ENCODE data around the gene MEGF11. TPM values are rescaled to one million over a fixed set of nuclear protein-coding genes. Genes with fewer than 3 reads are reported as not detected.

MEGF11 gene
- polyA plus RNA-seq, 1 of the 3 experiments (the other 2 are of a cell fraction): not detected

GRCh38 chr15:66053991-66054390 is 199.6 kb downstream of the MEGF11 start:
- Histone ChIP-seq H3K4me1 (ENCODE audit: control insufficient read depth in 1 of 2, insufficient read depth in 2 of 2, low read depth in 1 of 2, low read length in 1 of 2) (no peaks in the 10 kb centered on the region; a peak in 1 of 4 replicates), H3F3A (replicated peaks; ENCODE audit: insufficient read depth) (no peaks in the 10 kb centered on the region), H3K79me2 (ENCODE audit: insufficient read depth) (no peaks in the 10 kb centered on the region), H2AFZ (ENCODE audit: low read depth) (no peak overlapping the region), H3K9me3 (no peaks in the 10 kb centered on the region), H3K27me3 (ENCODE audit: insufficient read depth) (peaks cover 22% of the 10 kb centered on the region; the same call in 1 of the 2 replicates), H3K9me2 (no peaks in the 10 kb centered on the region), H4K20me1 (ENCODE audit: insufficient read depth) (no peaks in the 10 kb centered on the region), H3K4me3 (ENCODE audit: low read depth in 2 of 2, low read length in 1 of 2) (no peak overlapping the region), H3K36me3 (replicated peaks in 1 of 2; ENCODE audit: control insufficient read depth in 1 of 2, insufficient read depth in 2 of 2, low read length in 1 of 2) (no peaks in the 10 kb centered on the region), H3K4me2 (no peak overlapping the region), H3K27ac (ENCODE audit: low read depth in 2 of 2, low read length in 1 of 2) (no peak overlapping the region), H3K9ac (no peak overlapping the region)
- no peak for DNase-seq
- WGBS (ENCODE audit: low lambda C conversion rate): 33% methylated on average over 3 of the region's 3 CpGs
- ChIA-PET POLR2A (no interaction called here), CTCF (no interaction called here)
- no peak for TF ChIP-seq PBX3 (IDR thresholded peaks at IDR 0.05)
- TF ChIP-seq RCOR1 (IDR thresholded peaks at IDR 0.05; ENCODE audit: low read length): no peak
- no peak for TF ChIP-seq NRF1 (IDR thresholded peaks at IDR 0.05; ENCODE audit: low read depth, low read length)
- no peak for TF ChIP-seq TCF12 (IDR thresholded peaks at IDR 0.05)
- TF ChIP-seq MAX (IDR thresholded peaks at IDR 0.05; ENCODE audit: low read depth): no peak
- no peak for TF ChIP-seq RAD21 (IDR thresholded peaks at IDR 0.05; ENCODE audit: low read length)
- no peak for TF ChIP-seq JUND (IDR thresholded peaks at IDR 0.05)
- TF ChIP-seq SMC3 (IDR thresholded peaks at IDR 0.05; ENCODE audit: low read depth, low read length): no peak
- TF ChIP-seq FOXJ3 (CRISPR knock-in tag; IDR thresholded peaks at IDR 0.05): no peak
- TF ChIP-seq ZBTB33 (IDR thresholded peaks at IDR 0.05; ENCODE audit: borderline replicate concordance, low read depth): no peak
- no peak for TF ChIP-seq FOXM1 (IDR thresholded peaks at IDR 0.05; ENCODE audit: low read depth)
- TF ChIP-seq EZH2phosphoT487 (IDR thresholded peaks at IDR 0.05; ENCODE audit: borderline replicate concordance, low read depth): no peak
- no peak for TF ChIP-seq TAF1 (IDR thresholded peaks at IDR 0.05; ENCODE audit: borderline replicate concordance, low read depth, low read length)
- TF ChIP-seq ELF1 (IDR thresholded peaks at IDR 0.05): no peak
- no peak for TF ChIP-seq USF1 (IDR thresholded peaks at IDR 0.05; ENCODE audit: borderline replicate concordance, low read depth)
- TF ChIP-seq TEAD4 (IDR thresholded peaks at IDR 0.05; ENCODE audit: borderline replicate concordance, insufficient read depth): no peak

- Histone ChIP-seq H4K20me1 (ENCODE audit: insufficient read depth) (no peaks in the 10 kb centered on the region), H3K27ac (ENCODE audit: low read depth in 2 of 2, low read length in 1 of 2) (no peak overlapping the region), H3K9ac (no peak overlapping the region), H3F3A (replicated peaks; ENCODE audit: insufficient read depth) (no peaks in the 10 kb centered on the region), H3K27me3 (ENCODE audit: insufficient read depth) (peaks cover 7% of the 10 kb centered on the region; the same call in 1 of the 2 replicates), H3K9me3 (no peaks in the 10 kb centered on the region), H3K36me3 (replicated peaks in 1 of 2; ENCODE audit: control insufficient read depth in 1 of 2, insufficient read depth in 2 of 2, low read length in 1 of 2) (no peaks in the 10 kb centered on the region), H3K4me1 (ENCODE audit: control insufficient read depth in 1 of 2, insufficient read depth in 2 of 2, low read depth in 1 of 2, low read length in 1 of 2) (no peaks in the 10 kb centered on the region; a peak in 1 of 4 replicates), H2AFZ (ENCODE audit: low read depth) (no peak overlapping the region), H3K4me2 (no peak overlapping the region), H3K4me3 (ENCODE audit: low read depth in 2 of 2, low read length in 1 of 2) (no peak overlapping the region), H3K79me2 (ENCODE audit: insufficient read depth) (no peaks in the 10 kb centered on the region), H3K9me2 (no peaks in the 10 kb centered on the region)
- POLR2A ChIA-PET: no interaction called here
- WGBS (ENCODE audit: low lambda C conversion rate): 50% methylated on average over 7 of the region's 7 CpGs
- no peak for TF ChIP-seq MEF2A (IDR thresholded peaks at IDR 0.05; ENCODE audit: borderline replicate concordance, low read depth)
- no peak for TF ChIP-seq RAD21 (IDR thresholded peaks at IDR 0.05; ENCODE audit: low read length)
- no peak for TF ChIP-seq YY1 (IDR thresholded peaks at IDR 0.05; ENCODE audit: low read depth)
- TF ChIP-seq TAF1 (IDR thresholded peaks at IDR 0.05; ENCODE audit: borderline replicate concordance, low read depth, low read length): no peak
- TF ChIP-seq POLR2AphosphoS5 (IDR thresholded peaks at IDR 0.05; ENCODE audit: low read depth, low read length): no peak
- no peak for TF ChIP-seq PBX3 (IDR thresholded peaks at IDR 0.05)
- no peak for TF ChIP-seq EP300 (IDR thresholded peaks at IDR 0.05; ENCODE audit: borderline replicate concordance in 1 of 2, low read depth in 1 of 2, low read length in 1 of 2)
- DNase-seq: no peak
- CTCF ChIA-PET: no interaction called here
These were observed 201.7 kb downstream of the MEGF11 start for GRCh38 chr15:66051833-66052232.
